IMR-90 (cell line): ENCODE data around the gene AKR1C4. TPM values are rescaled to one million over a fixed set of nuclear protein-coding genes. Genes with fewer than 3 reads are reported as not detected.

Experiments
- ATAC-seq: fragments of 200-7000 bp; cut with Tn5 transposase; 2 replicates; pipeline ENCODE4 v1.9.1; 2020; ENCODE audit warnings: low read depth, mild to moderate bottlenecking, moderate library complexity
- BruUV-seq: library from RNA; stranded (reverse); fragments of 400-500 nt; replicated peaks from 2 replicates; lab custom pipeline; 2021; lab: Mats Ljungman, UMichigan
- CTCF ChIA-PET: fragments of 300-600 bp; formaldehyde crosslinking; extraction: SDS; loops from one replicate; lab custom pipeline; 2021; ENCODE audit warnings: antibody characterized with exemption; lab: Yijun Ruan, JAX
- POLR2A ChIA-PET: fragments of 300-600 bp; sonication (Branson Sonifier 250); formaldehyde crosslinking; loops from one replicate; lab custom pipeline; 2022; ENCODE audit warnings: antibody characterized with exemption; ENCODE audit not compliant: unreplicated experiment; lab: Charles Lee
- DNase-seq: peaks from one replicate; pipeline ENCODE4 v3.0.0; 2013
- H2AFZ ChIP-seq: replicated peaks from 2 replicates; pipeline ENCODE3; 2013; ENCODE audit warnings: low read length, mild to moderate bottlenecking; ENCODE audit not compliant: poor library complexity
- H2AK5ac ChIP-seq: 2 replicates; pipeline ENCODE4 v1.6.1; 2013; ENCODE audit warnings: low read depth, low read length, inconsistent platforms
- H2AK9ac ChIP-seq: replicated peaks from 2 replicates; pipeline ENCODE3; 2013; ENCODE audit warnings: mild to moderate bottlenecking, low read depth, low read length, moderate library complexity; ENCODE audit not compliant: poor library complexity
- H2BK120ac ChIP-seq: 2 replicates; pipeline ENCODE4 v1.6.1; 2013; ENCODE audit warnings: low read depth, low read length, inconsistent platforms
- H2BK15ac ChIP-seq: 3 replicates; pipeline ENCODE4 v1.6.1; 2013; ENCODE audit warnings: low read depth, low read length, inconsistent platforms
- H2BK20ac ChIP-seq: 2 replicates; pipeline ENCODE4 v1.6.1; 2013; ENCODE audit warnings: low read depth, mild to moderate bottlenecking, inconsistent platforms, low read length, moderate library complexity
- H2BK5ac ChIP-seq: 2 replicates; pipeline ENCODE4 v1.6.1; 2013; ENCODE audit warnings: mild to moderate bottlenecking, low read depth, low read length, inconsistent platforms; ENCODE audit not compliant: poor library complexity, severe bottlenecking
- H3K14ac ChIP-seq: replicated peaks from 2 replicates; pipeline ENCODE4 v1.6.1; 2013; ENCODE audit warnings: low read depth, low read length, inconsistent platforms
- H3K18ac ChIP-seq: 2 replicates; pipeline ENCODE4 v1.6.1; 2013; ENCODE audit warnings: low read depth, low read length, control low read depth
- H3K23ac ChIP-seq: 2 replicates; pipeline ENCODE4 v1.6.1; 2013; ENCODE audit warnings: low read depth, low read length, inconsistent platforms
- H3K27ac ChIP-seq: 2 replicates; pipeline ENCODE4 v1.5.1; 2013; ENCODE audit warnings: mild to moderate bottlenecking, control low read depth, low read length; ENCODE audit not compliant: insufficient read depth
- H3K27me3 ChIP-seq: 2 replicates; pipeline ENCODE4 v1.6.1; 2013; ENCODE audit warnings: low read length; ENCODE audit not compliant: control insufficient read depth, insufficient read depth
- H3K36me3 ChIP-seq: 2 replicates; pipeline ENCODE4 v1.6.1; 2013; ENCODE audit warnings: low read length, mixed read lengths; ENCODE audit not compliant: control insufficient read depth, insufficient read depth
- H3K4ac ChIP-seq: 2 replicates; pipeline ENCODE4 v1.6.1; 2013; ENCODE audit warnings: low read depth, low read length, inconsistent platforms
- H3K4me1 ChIP-seq: 2 replicates; pipeline ENCODE4 v1.6.1; 2013; ENCODE audit warnings: low read length, mixed read lengths; ENCODE audit not compliant: control insufficient read depth, insufficient read depth
- H3K4me2 ChIP-seq: 2 replicates; pipeline ENCODE4 v1.6.1; 2013; ENCODE audit warnings: low read depth, mild to moderate bottlenecking, control low read depth, low read length, moderate library complexity
- H3K4me3 ChIP-seq: 2 replicates; pipeline ENCODE4 v1.5.1; 2013; ENCODE audit warnings: low read depth, mild to moderate bottlenecking, control low read depth, low read length, moderate library complexity; ENCODE audit not compliant: insufficient read depth
- H3K56ac ChIP-seq: 2 replicates; pipeline ENCODE4 v1.6.1; 2013; ENCODE audit warnings: low read length, inconsistent platforms; ENCODE audit not compliant: insufficient read depth; ENCODE audit errors: extremely low read depth
- H3K79me1 ChIP-seq, 2 experiments: 2 replicates each; pipeline ENCODE4 v1.6.1; 2013; ENCODE audit warnings: low read length in 2 of 2, inconsistent platforms in 1 of 2, low read depth in 1 of 2
- H3K9ac ChIP-seq: 2 replicates; pipeline ENCODE4 v1.6.1; 2013; ENCODE audit warnings: low read depth, low read length, control low read depth
- H3K9me1 ChIP-seq: 2 replicates; pipeline ENCODE4 v1.6.1; 2013; ENCODE audit warnings: low read length, inconsistent platforms; ENCODE audit not compliant: insufficient read depth
- H3K9me3 ChIP-seq: 2 replicates; pipeline ENCODE4 v1.6.1; 2013; ENCODE audit warnings: low read length; ENCODE audit not compliant: control insufficient read depth, insufficient read depth
- H4K20me1 ChIP-seq: 2 replicates; pipeline ENCODE4 v1.6.1; 2013; ENCODE audit warnings: low read length, inconsistent platforms; ENCODE audit not compliant: insufficient read depth
- H4K5ac ChIP-seq: 2 replicates; pipeline ENCODE4 v1.6.1; 2013; ENCODE audit warnings: mild to moderate bottlenecking, low read depth, low read length, control low read depth
- H4K8ac ChIP-seq, 2 experiments: 2 replicates each; pipeline ENCODE4 v1.6.1; 2013; ENCODE audit warnings: low read depth in 2 of 2, low read length in 2 of 2, control low read depth in 1 of 2, inconsistent platforms in 1 of 2
- H4K91ac ChIP-seq: 2 replicates; pipeline ENCODE4 v1.6.1; 2013; ENCODE audit warnings: low read depth, low read length, inconsistent platforms; ENCODE audit not compliant: insufficient read depth
- BHLHE40 ChIP-seq: fragments of 150-350 bp; IDR thresholded peaks from 2 replicates; pipeline ENCODE4 v1.6.1; 2016; ENCODE audit warnings: mild to moderate bottlenecking, low read depth, low read length
- CEBPB ChIP-seq: IDR thresholded peaks from 2 replicates; pipeline ENCODE4 v1.6.1; 2012; ENCODE audit warnings: low read depth, low read length, improper control_type of control experiment
- CTCF ChIP-seq: conservative IDR thresholded peaks from 2 replicates; pipeline ENCODE4 v1.5.1; 2012; ENCODE audit warnings: mild to moderate bottlenecking, low read depth, low read length, improper control_type of control experiment
- ELK1 ChIP-seq: fragments of 150-350 bp; IDR thresholded peaks from 2 replicates; pipeline ENCODE4 v1.6.1; 2016; ENCODE audit warnings: low read depth, mild to moderate bottlenecking, low read length, moderate library complexity, borderline replicate concordance
- MAFK ChIP-seq: IDR thresholded peaks from 2 replicates; pipeline ENCODE4 v1.6.1; 2012; ENCODE audit warnings: low read depth, low read length, improper control_type of control experiment
- MAZ ChIP-seq: IDR thresholded peaks from 2 replicates; pipeline ENCODE4 v1.6.1; 2012; ENCODE audit warnings: low read depth, mild to moderate bottlenecking, low read length, improper control_type of control experiment, moderate library complexity, borderline replicate concordance
- NFE2L2 ChIP-seq: fragments of 150-350 bp; IDR thresholded peaks from 2 replicates; pipeline ENCODE4 v1.6.1; 2016; ENCODE audit warnings: low read depth, mild to moderate bottlenecking, low read length
- POLR2A ChIP-seq: IDR thresholded peaks from 2 replicates; pipeline ENCODE4 v1.6.1; 2012; ENCODE audit warnings: mild to moderate bottlenecking, low read depth, low read length
- RCOR1 ChIP-seq: IDR thresholded peaks from 2 replicates; pipeline ENCODE4 v1.6.1; 2012; ENCODE audit warnings: mild to moderate bottlenecking, low read length, improper control_type of control experiment; ENCODE audit not compliant: insufficient replicate concordance
- SMC3 ChIP-seq: fragments of 150-350 bp; IDR thresholded peaks from 2 replicates; pipeline ENCODE4 v1.6.1; 2016; ENCODE audit warnings: low read depth, mild to moderate bottlenecking, antibody characterized with exemption, low read length, moderate library complexity
- USF2 ChIP-seq: fragments of 150-350 bp; IDR thresholded peaks from 2 replicates; pipeline ENCODE4 v1.6.1; 2017; ENCODE audit warnings: mild to moderate bottlenecking, antibody characterized with exemption, low read length, low read depth
- WGBS, 2 experiments: methylation state at CpG; one replicate each; pipeline versions ENCODE4 v1.1.5 to v1.1.7; 2013; ENCODE audit warnings: missing lambda C conversion rate in 2 of 2; ENCODE audit not compliant: insufficient read length in 1 of 2; ENCODE audit errors: extremely low coverage in 2 of 2; 5-methylcytosine and 5-hydroxymethylcytosine counted together
- dilution Hi-C: fragments of 300-500 bp; cut with HindIII; formaldehyde crosslinking; loops from one replicate; pipeline ENCODE4 v1.14.3; 2018; ENCODE audit warnings: low sequenced_read_pairs; ENCODE audit not compliant: unreplicated experiment
- in situ Hi-C: fragments of 300-500 bp; cut with MboI; formaldehyde crosslinking; loops from 3 replicates; pipeline ENCODE4 v1.14.3; 2019; ENCODE audit warnings: low sequenced_read_pairs, inconsistent platforms, mixed read lengths
- intact Hi-C: fragments of 100-400 bp; cut with micrococcal nuclease; formaldehyde crosslinking; loops from 2 replicates; pipeline ENCODE4 v1.10.0; 2022
- polyA plus RNA-seq, 3 experiments: library from polyadenylated mRNA; depleted of rRNA; stranded (reverse); fragments of >200 nt; gene quantifications; 2 replicates each; pipeline ENCODE4 v1.2.3, GENCODE V29; 2012; ENCODE audit warnings: low replicate concordance in 1 of 3
- total RNA-seq: library from RNA; depleted of rRNA; stranded (reverse); fragments of >200 nt; gene quantifications from 2 replicates; pipeline ENCODE4 v1.2.3, GENCODE V29; 2012

Gene AKR1C4
- total and polyA plus RNA-seq, 2 of the 4 experiments (the other 2 are of a cell fraction): not detected

- Histone ChIP-seq H3K14ac (no peak overlapping the region), H2AFZ (no peak overlapping the region), H3K27me3 (no peaks in the 10 kb centered on the region), H4K8ac (no peak overlapping the region), H3K18ac (no peak overlapping the region), H3K4me3 (no peak overlapping the region), H4K20me1 (no peaks in the 10 kb centered on the region), H3K36me3 (no peaks in the 10 kb centered on the region), H3K4ac (no peak overlapping the region), H4K5ac (no peak overlapping the region), H3K9me1 (no peaks in the 10 kb centered on the region), H2BK120ac (no peak overlapping the region), H3K56ac (no peak overlapping the region), H3K4me2 (no peak overlapping the region), H2AK9ac (no peak overlapping the region), H3K79me1 (no peaks in the 10 kb centered on the region), H3K23ac (no peak overlapping the region), H2BK15ac (no peak overlapping the region), H4K91ac (no peak overlapping the region), H3K9ac (no peak overlapping the region), H3K4me1 (no peaks in the 10 kb centered on the region), H2BK5ac (no peak overlapping the region), H2BK20ac (no peak overlapping the region), H2AK5ac (no peak overlapping the region), H3K9me3 (no peaks in the 10 kb centered on the region), H3K27ac (no peak overlapping the region)
- no CpG with 5 or more reads among the region's 1 CpG for WGBS, 2 experiments
- BruUV-seq: no TSS peak
- intact Hi-C loops: no loop called here
- ChIA-PET POLR2A (no interaction called here), CTCF (no interaction called here)
- in situ Hi-C loops: no loop called here
- DNase-seq: no peak
- no peak for ATAC-seq
- TF ChIP-seq CEBPB (no peak), BHLHE40 (no peak), USF2 (no peak), SMC3 (no peak), MAZ (no peak), CTCF (no peak), NFE2L2 (no peak), POLR2A (no peak), ELK1 (no peak), RCOR1 (no peak), MAFK (no peak)
- dilution Hi-C loops: no loop called here
Observed at GRCh38 chr10:5242585-5242984, 45.9 kb downstream of the AKR1C4 start.
